ENCODE measurements around the gene CC2D1B. TPM values are rescaled to one million over a fixed set of nuclear protein-coding genes. Genes with fewer than 3 reads are reported as not detected.

CC2D1B gene
- total RNA-seq, 1 donor from 2014 or later = 9.4 TPM

DNA sequence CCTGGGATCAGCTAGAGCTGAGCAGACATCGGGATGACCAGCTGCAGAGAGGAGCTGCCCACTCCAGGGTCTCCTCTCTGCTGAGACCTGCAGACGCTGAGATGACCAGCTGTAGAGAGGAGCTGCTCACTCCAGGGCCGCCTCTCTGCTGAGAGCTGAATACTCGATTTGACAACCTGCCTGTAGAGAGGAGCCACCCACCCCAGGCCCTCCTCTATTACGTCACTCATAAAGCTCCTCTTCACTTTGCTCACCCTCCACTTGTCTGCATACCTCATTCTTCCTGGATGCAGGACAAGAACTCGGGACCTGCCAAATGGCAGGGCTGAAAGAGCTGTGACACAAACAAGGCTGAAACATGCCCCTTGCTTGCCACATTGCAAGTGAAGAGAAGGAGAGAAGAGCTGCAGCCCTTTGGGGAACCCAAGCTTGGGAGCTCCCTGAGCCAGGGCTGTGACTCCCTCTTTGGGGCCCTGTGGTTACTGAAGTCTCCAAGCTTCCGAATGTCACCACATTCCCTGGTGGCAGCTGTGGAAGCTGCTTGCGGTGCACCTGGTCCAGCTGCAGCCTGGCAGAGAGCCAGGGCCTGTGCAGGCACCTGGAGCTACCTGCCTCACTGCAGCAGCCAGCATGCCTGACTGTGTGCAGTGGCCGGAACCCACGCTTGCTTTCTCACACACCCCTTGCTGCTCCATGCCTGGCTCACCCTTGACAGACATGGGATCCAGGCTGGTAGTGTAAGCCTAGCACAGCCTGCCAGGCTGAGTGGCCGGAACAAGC, 59.6 kb downstream of the CC2D1B start:
- DNase-seq (ENCODE audit: low spot score) = no peak
- Histone ChIP-seq H3K27me3 (no peaks in the 10 kb centered on the region), H3K4me2 (no peak overlapping the region), H3K79me2 (ENCODE audit: low read depth) (no peaks in the 10 kb centered on the region), H2AFZ (replicated peaks) (no peak overlapping the region), H4K20me1 (ENCODE audit: low read depth) (no peaks in the 10 kb centered on the region), H3F3A (ENCODE audit: low read depth) (no peaks in the 10 kb centered on the region), H3K9ac (no peak overlapping the region), H3K4me3 (no peak overlapping the region), H3K4me1 (no peaks in the 10 kb centered on the region), H3K9me3 (ENCODE audit: low read depth) (no peaks in the 10 kb centered on the region), H3K27ac (no peak overlapping the region), H3K36me3 (no peaks in the 10 kb centered on the region)
- Mint-ChIP-seq H3K27ac (no peak overlapping the region), H3K4me3 (no peak overlapping the region), H3K9me3 (no peaks in the 10 kb centered on the region), H3K27me3 (ENCODE audit: insufficient read depth, low read depth) (peaks cover 4% of the 10 kb centered on the region), H3K36me3 (peaks cover 3% of the 10 kb centered on the region), H3K4me1 (no peaks in the 10 kb centered on the region)
- TF ChIP-seq, protein P1, sequence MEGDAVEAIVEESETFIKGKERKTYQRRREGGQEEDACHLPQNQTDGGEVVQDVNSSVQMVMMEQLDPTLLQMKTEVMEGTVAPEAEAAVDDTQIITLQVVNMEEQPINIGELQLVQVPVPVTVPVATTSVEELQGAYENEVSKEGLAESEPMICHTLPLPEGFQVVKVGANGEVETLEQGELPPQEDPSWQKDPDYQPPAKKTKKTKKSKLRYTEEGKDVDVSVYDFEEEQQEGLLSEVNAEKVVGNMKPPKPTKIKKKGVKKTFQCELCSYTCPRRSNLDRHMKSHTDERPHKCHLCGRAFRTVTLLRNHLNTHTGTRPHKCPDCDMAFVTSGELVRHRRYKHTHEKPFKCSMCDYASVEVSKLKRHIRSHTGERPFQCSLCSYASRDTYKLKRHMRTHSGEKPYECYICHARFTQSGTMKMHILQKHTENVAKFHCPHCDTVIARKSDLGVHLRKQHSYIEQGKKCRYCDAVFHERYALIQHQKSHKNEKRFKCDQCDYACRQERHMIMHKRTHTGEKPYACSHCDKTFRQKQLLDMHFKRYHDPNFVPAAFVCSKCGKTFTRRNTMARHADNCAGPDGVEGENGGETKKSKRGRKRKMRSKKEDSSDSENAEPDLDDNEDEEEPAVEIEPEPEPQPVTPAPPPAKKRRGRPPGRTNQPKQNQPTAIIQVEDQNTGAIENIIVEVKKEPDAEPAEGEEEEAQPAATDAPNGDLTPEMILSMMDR (IDR thresholded peaks at IDR 0.05) = no peak
- TF ChIP-seq EZH2 (IDR thresholded peaks at IDR 0.05) = no peak
- no peak for TF ChIP-seq EZH2phosphoT487 (IDR thresholded peaks at IDR 0.05)

- Mint-ChIP-seq H3K4me1 (no peaks in the 10 kb centered on the region), H3K36me3 (peaks cover 3% of the 10 kb centered on the region), H3K9me3 (no peaks in the 10 kb centered on the region), H3K27me3 (ENCODE audit: insufficient read depth, low read depth) (peaks cover 4% of the 10 kb centered on the region), H3K27ac (no peak overlapping the region), H3K4me3 (no peak overlapping the region)
- no peaks in the 10 kb centered on the region for H3F3A ChIP-seq (ENCODE audit: low read depth)
- no peaks in the 10 kb centered on the region for H4K20me1 ChIP-seq (ENCODE audit: low read depth)
- TF ChIP-seq, protein P1 (IDR thresholded peaks at IDR 0.05) = no peak
- no peak for TF ChIP-seq EZH2 (IDR thresholded peaks at IDR 0.05)
- TF ChIP-seq EZH2phosphoT487 (IDR thresholded peaks at IDR 0.05) = no peak
- no peak overlapping the region for H3K27ac ChIP-seq
- H3K27me3 ChIP-seq = no peaks in the 10 kb centered on the region
- H3K4me1 ChIP-seq = no peaks in the 10 kb centered on the region
- no peak overlapping the region for H3K4me3 ChIP-seq
- no peaks in the 10 kb centered on the region for H3K79me2 ChIP-seq (ENCODE audit: low read depth)
- H3K9ac ChIP-seq = no peak overlapping the region
- H3K36me3 ChIP-seq = no peaks in the 10 kb centered on the region
- H2AFZ ChIP-seq (replicated peaks) = no peak overlapping the region
- no peak for DNase-seq (ENCODE audit: low spot score)
- no peaks in the 10 kb centered on the region for H3K9me3 ChIP-seq (ENCODE audit: low read depth)
- no peak overlapping the region for H3K4me2 ChIP-seq
Observed at GRCh38 chr1:52305417-52306226, 60.4 kb downstream of the CC2D1B start.

Other genes starting within 250 kb of the CC2D1B start
- 32.9 and 42.7 TPM in 2 replicates for gene ZFYVE9, start 224.1 kb downstream of the CC2D1B start, total RNA-seq (ENCODE audit: low replicate concordance)
- gene ORC1, start 38.2 kb upstream of the CC2D1B start, total RNA-seq (ENCODE audit: low replicate concordance) = 42.4 and 47.4 TPM in 2 replicates
- 37.4 and 45.9 TPM in 2 replicates for gene PRPF38A, start 38.4 kb upstream of the CC2D1B start, total RNA-seq (ENCODE audit: low replicate concordance)
- 87.2 and 139 TPM in 2 replicates for gene TUT4, start 186.9 kb upstream of the CC2D1B start, total RNA-seq (ENCODE audit: low replicate concordance)
- 21.9 and 31.6 TPM in 2 replicates for gene GPX7, start 236.2 kb upstream of the CC2D1B start, total RNA-seq (ENCODE audit: low replicate concordance)